Prostate gland (tissue), 2 donors: ENCODE results near the gene FAM53A. TPM values are rescaled to one million over a fixed set of nuclear protein-coding genes. Genes with fewer than 3 reads are reported as not detected.

Source experiments
- DNase-seq: peaks from one replicate; pipeline ENCODE4 v3.0.0-alpha.2; 2019; ENCODE audit warnings: low spot score
- H3K27ac ChIP-seq, 2 donors: fragments of 200-600 bp; sonication (generic); 2 replicates each; pipeline ENCODE4 v1.5.1; 2017 to 2019
- H3K27me3 ChIP-seq: fragments of 200-600 bp; sonication (generic); replicated peaks from 2 replicates; pipeline ENCODE4 v1.5.1; 2019; ENCODE audit not compliant: insufficient read depth
- H3K36me3 ChIP-seq, 2 donors: fragments of 200-600 bp; sonication (generic); 1 replicate in 1 of 2; 2 replicates in 1 of 2; pipeline versions ENCODE4 v1.5.1 to v1.8.1; 2017 to 2019
- H3K4me1 ChIP-seq: fragments of 200-600 bp; sonication (generic); replicated peaks from 2 replicates; pipeline ENCODE4 v1.5.1; 2019
- H3K4me3 ChIP-seq, 2 donors: fragments of 200-600 bp; sonication (generic); 2 replicates each; pipeline ENCODE4 v1.5.1; 2017 to 2019
- H3K9me3 ChIP-seq: fragments of 200-600 bp; sonication (generic); 2 replicates; pipeline ENCODE4 v1.5.1; 2017
- CTCF ChIP-seq, 4 experiments: fragments of 200-600 bp in 2 of 4; fragments of 450-650 bp in 2 of 4; sonication (generic) in 2 of 4; IDR thresholded peaks; 1 replicate in 3 of 4; 2 replicates in 1 of 4; pipeline ENCODE4 v1.5.1; 2016 to 2019; ENCODE audit warnings: antibody characterized with exemption in 4 of 4, mild to moderate bottlenecking in 2 of 4, moderate library complexity in 2 of 4
- POLR2A ChIP-seq: fragments of 450-650 bp; IDR thresholded peaks from one replicate; pipeline ENCODE4 v1.6.1; 2016; ENCODE audit warnings: antibody characterized with exemption, mild to moderate bottlenecking
- POLR2AphosphoS5 ChIP-seq: sonication (generic); formaldehyde crosslinking; IDR thresholded peaks from one replicate; pipeline ENCODE4 v1.6.1; 2017; ENCODE audit warnings: antibody characterized with exemption
- WGBS: methylation state at CpG from one replicate; pipeline ENCODE4 v1.1.5; 2018; 5-methylcytosine and 5-hydroxymethylcytosine counted together
- intact Hi-C: fragments of 100-400 bp; cut with DNase I; formaldehyde crosslinking; loops from one replicate; pipeline ENCODE4 v1.14.2; 2022
- total RNA-seq, 2 donors: library from RNA; depleted of rRNA; stranded (reverse); fragments of >200 nt; gene quantifications; one replicate each; pipeline ENCODE4 v1.1.0, GENCODE V29; 2016

FAM53A gene
- total RNA-seq, 2 donors from 2014 or later = 2.3 to 16.8 TPM

DNA sequence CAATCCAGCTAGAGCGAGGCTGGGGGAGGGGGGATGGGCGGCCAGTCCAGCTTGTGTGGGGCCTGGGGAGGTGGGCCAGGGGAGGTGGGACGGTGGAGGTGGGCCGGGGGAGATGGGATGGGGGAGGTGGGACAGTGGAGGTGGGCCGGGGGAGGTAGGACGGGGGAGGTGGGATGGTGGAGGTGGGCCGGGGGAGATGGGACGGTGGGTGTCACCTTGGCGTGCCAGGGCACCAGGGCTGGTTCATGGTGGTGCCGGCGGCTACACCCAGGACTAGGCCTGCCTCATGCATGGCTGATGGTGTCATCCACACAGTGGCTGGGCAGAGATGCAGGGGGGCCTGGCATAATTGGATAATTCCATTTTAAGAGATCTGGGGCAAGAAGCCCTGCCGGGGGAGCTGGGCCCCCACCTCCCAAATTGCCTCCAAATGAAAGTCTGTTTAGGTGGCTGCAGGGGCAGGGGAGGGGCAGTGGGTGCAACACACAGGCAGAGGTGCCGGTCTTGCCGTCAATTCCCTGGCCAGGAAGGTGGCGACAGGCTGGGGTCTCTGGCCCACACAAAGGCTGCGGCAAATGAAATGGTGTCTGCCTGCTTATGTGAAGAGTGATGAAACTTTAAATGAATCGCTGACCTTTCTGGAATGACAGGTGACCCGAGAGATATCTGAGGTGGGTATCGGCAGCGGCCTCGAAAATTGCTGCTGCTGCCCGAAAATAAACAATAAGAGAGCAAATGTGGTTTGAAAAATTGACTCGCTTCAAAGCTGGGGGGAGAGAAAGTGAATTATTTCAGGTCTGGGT, 82.1 kb downstream of the FAM53A start:
- TF ChIP-seq POLR2AphosphoS5 (no peak), POLR2A (no peak), CTCF (IDR thresholded peaks at IDR 0.05) (no peak)
- DNase-seq = no peak
- Histone ChIP-seq H3K4me1 (no peaks in the 10 kb centered on the region), H3K36me3 (no peaks in the 10 kb centered on the region), H3K4me3 (no peak overlapping the region), H3K9me3 (no peaks in the 10 kb centered on the region), H3K27me3 (peaks cover 3% of the 10 kb centered on the region), H3K27ac (no peak overlapping the region)
- intact Hi-C loops = no loop called here
- 90% methylated on average over 23 of the region's 23 CpGs for WGBS

DNA sequence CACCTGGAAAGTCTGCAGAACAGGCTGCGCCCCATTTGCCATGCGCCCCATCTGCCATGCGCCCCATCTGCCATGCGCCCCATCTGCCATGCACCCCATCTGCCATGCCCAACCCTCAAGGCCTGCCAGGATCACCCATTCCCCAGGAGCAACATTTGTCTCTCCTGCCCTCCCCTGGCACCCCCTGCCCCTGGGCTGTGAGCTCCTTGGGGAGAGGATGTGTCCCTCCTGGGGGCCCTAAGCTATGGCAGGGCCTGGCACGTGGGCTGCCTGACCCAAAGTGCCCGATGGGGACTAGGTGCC, 82.6 kb downstream of the FAM53A start:
- Histone ChIP-seq H3K4me1 (no peaks in the 10 kb centered on the region), H3K36me3 (no peaks in the 10 kb centered on the region), H3K27ac (no peak overlapping the region), H3K9me3 (no peaks in the 10 kb centered on the region), H3K27me3 (peaks cover 3% of the 10 kb centered on the region), H3K4me3 (no peak overlapping the region)
- no peak for DNase-seq
- WGBS = 99% methylated on average over 6 of the region's 6 CpGs
- TF ChIP-seq POLR2A (no peak), POLR2AphosphoS5 (no peak), CTCF (IDR thresholded peaks at IDR 0.05) (no peak)
- intact Hi-C loops = no loop called here

DNA sequence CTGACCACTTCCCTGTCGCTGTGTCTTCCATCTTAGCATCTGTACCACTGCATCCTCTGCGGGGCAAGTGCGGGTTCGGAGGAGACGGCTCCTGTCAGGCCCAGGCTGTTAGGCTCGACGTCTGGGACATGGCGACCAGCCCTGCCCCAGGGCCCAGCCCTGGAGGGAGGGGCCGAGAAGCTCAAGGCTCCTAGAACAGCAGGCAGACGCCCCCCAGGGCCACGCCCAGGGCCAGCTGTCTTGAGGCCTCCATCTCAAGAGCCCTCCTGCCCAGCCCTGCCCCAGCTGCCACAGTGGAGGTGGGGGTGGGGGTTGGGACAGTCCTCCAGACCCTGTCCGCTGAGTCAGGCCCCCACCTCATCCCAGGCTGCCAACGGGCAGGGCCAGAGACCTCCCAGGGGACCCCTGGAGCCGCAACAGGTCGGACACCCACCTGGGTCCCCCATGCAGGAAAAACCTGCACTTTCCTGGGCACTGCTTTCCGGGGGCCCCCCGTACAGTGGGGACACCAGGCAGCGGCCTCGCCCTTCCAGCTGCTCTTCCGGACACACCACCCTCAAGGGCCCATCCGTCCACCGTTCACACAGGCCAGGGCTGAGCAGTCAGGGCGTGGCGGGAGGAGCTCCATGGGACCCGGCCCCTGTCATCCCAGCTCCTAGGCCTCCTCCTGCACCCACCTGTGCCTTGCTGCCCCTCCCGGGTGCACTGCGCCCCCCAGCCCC, 83.1 kb downstream of the FAM53A start:
- 80% methylated on average over 27 of the region's 27 CpGs for WGBS
- H3K27me3 ChIP-seq = peaks cover 3% of the 10 kb centered on the region
- H3K9me3 ChIP-seq = no peaks in the 10 kb centered on the region
- no peaks in the 10 kb centered on the region for H3K36me3 ChIP-seq
- intact Hi-C loops = no loop called here
- no peak overlapping the region for H3K27ac ChIP-seq
- DNase-seq = no peak
- H3K4me1 ChIP-seq = no peaks in the 10 kb centered on the region
- no peak for TF ChIP-seq POLR2A
- TF ChIP-seq POLR2AphosphoS5 = no peak
- no peak for TF ChIP-seq CTCF (IDR thresholded peaks at IDR 0.05)
- H3K4me3 ChIP-seq = no peak overlapping the region

DNA sequence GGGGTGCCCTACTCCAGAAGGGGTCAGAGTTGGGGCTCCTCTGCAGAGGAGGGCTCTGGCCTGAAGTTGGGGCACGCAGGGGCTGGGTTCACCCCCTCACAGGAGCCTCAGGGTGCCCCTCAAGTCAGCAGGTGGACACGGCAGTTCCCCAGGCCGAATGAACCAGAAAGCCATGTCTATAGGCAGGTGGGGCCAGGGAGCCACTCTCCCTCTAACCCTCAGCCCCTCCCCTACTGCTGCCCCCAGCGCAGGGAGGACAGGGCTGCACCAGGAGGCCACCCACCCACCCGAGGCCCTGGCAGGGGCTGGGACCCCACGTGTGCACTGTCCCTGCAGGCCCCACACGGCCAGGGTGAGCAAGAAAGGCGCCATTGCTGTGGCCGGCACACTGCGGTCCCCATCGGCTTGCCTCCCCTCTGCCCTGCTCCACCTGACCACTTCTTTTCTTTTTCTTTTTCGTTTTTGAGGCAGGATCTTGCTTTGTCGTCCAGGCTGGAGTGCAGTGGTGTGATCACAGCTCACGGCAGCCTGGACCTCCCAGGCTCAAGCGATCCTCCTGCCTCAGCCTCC, 83.8 kb downstream of the FAM53A start:
- intact Hi-C loops = no loop called here
- TF ChIP-seq CTCF (IDR thresholded peaks at IDR 0.05) (no peak), POLR2AphosphoS5 (no peak), POLR2A (no peak)
- Histone ChIP-seq H3K9me3 (no peaks in the 10 kb centered on the region), H3K4me1 (no peaks in the 10 kb centered on the region), H3K27me3 (no peaks in the 10 kb centered on the region), H3K4me3 (no peak overlapping the region), H3K27ac (no peak overlapping the region), H3K36me3 (no peaks in the 10 kb centered on the region)
- WGBS = 84% methylated on average over 15 of the region's 15 CpGs
- no peak for DNase-seq
